Measurements from ENCODE around the gene MOGAT2. TPM values are rescaled to one million over a fixed set of nuclear protein-coding genes. Genes with fewer than 3 reads are reported as not detected.

The MOGAT2 gene
- total and polyA plus RNA-seq, 12 donors = 0.11 to 0.34 (median 0.15) TPM; not detected in 8

GRCh38 chr11:75728992-75729391 lies 11.4 kb downstream of the MOGAT2 start:
- no peaks in the 10 kb centered on the region for H3K27me3 ChIP-seq
- no peak overlapping the region for H3K27ac ChIP-seq
- no peaks in the 10 kb centered on the region for H3K36me3 ChIP-seq (replicated peaks in 1 of 2)
- WGBS, 4 donors = 88 to 96% (median 90%) methylated on average over 2 of the region's 2 CpGs
- TF ChIP-seq CTCF (IDR thresholded peaks at IDR 0.05) (no peak), POLR2A (IDR thresholded peaks at IDR 0.05) (no peak)
- no peak for DNase-seq
- no peaks in the 10 kb centered on the region for H3K9me3 ChIP-seq (replicated peaks in 1 of 3)
- H3K4me3 ChIP-seq = no peak overlapping the region
- no peaks in the 10 kb centered on the region for H3K4me1 ChIP-seq (replicated peaks in 1 of 2)
- intact Hi-C loops (cut with DNase I) = loop anchor here (10.0 kb wide), 2 partner anchors 136 to 426 kb away; no protein-coding TSS in a partner anchor

- Histone ChIP-seq H3K36me3 (replicated peaks in 1 of 2) (no peaks in the 10 kb centered on the region), H3K4me3 (no peak overlapping the region), H3K9me3 (replicated peaks in 1 of 3) (no peaks in the 10 kb centered on the region), H3K4me1 (replicated peaks in 1 of 2) (no peaks in the 10 kb centered on the region), H3K27ac (no peak overlapping the region), H3K27me3 (no peaks in the 10 kb centered on the region)
- peak in 1 of 7 donors; percentile 11 for DNase-seq
- WGBS, 4 donors = 91 to 100% (median 95%) methylated on average over 4 to 5 of the region's 5 CpGs
- no peak for TF ChIP-seq CTCF (IDR thresholded peaks at IDR 0.05)
- no peak for TF ChIP-seq POLR2A (IDR thresholded peaks at IDR 0.05)
- intact Hi-C loops (cut with DNase I) = no loop called here
Observed at GRCh38 chr11:75731095-75731494, 13.5 kb downstream of the MOGAT2 start.

GRCh38 chr11:75733071-75733430 lies 15.4 kb downstream of the MOGAT2 start:
- 92 to 97% (median 95%) methylated on average over 8 of the region's 8 CpGs for WGBS, 4 donors
- Histone ChIP-seq H3K27ac (no peak overlapping the region), H3K4me3 (no peak overlapping the region), H3K9me3 (replicated peaks in 1 of 3) (no peaks in the 10 kb centered on the region), H3K4me1 (replicated peaks in 1 of 2) (no peaks in the 10 kb centered on the region), H3K27me3 (no peaks in the 10 kb centered on the region), H3K36me3 (replicated peaks in 1 of 2) (no peaks in the 10 kb centered on the region)
- intact Hi-C loops (cut with DNase I) = no loop called here
- TF ChIP-seq CTCF (IDR thresholded peaks at IDR 0.05) (no peak), POLR2A (IDR thresholded peaks at IDR 0.05) (no peak)
- peak in 1 of 7 donors; percentile 9 for DNase-seq

GRCh38 chr11:75733431-75734107 lies 15.9 kb downstream of the MOGAT2 start:
- Histone ChIP-seq H3K27ac (no peak overlapping the region), H3K4me1 (replicated peaks in 1 of 2) (no peaks in the 10 kb centered on the region), H3K9me3 (replicated peaks in 1 of 3) (no peaks in the 10 kb centered on the region), H3K4me3 (no peak overlapping the region), H3K36me3 (replicated peaks in 1 of 2) (no peaks in the 10 kb centered on the region), H3K27me3 (no peaks in the 10 kb centered on the region)
- intact Hi-C loops (cut with DNase I) = no loop called here
- TF ChIP-seq CTCF (IDR thresholded peaks at IDR 0.05) = no peak
- no peak for TF ChIP-seq POLR2A (IDR thresholded peaks at IDR 0.05)
- WGBS, 4 donors = 73 to 82% (median 78%) methylated on average over 1 to 5 of the region's 5 CpGs
- peak in 1 of 7 donors; percentile 25 for DNase-seq

All from adrenal gland (tissue), 12 donors.